PC-3 (cell line): ENCODE data around the gene SDF2L1.
A peak's percentile ranks its signal among the peaks of the same experiment; 100 is the strongest.

Experiments used
- CTCF ChIP-seq: fragments of 300-600 bp; sonication (generic); conservative IDR thresholded peaks from 2 replicates; pipeline ENCODE4 v1.5.1; 2017; ENCODE audit warnings: antibody characterized with exemption, low read depth, mild to moderate bottlenecking, low read length
- EZH2 ChIP-seq: fragments of 300-600 bp; sonication (generic); IDR thresholded peaks from one replicate; pipeline ENCODE4 v1.6.1; 2017; ENCODE audit warnings: antibody characterized with exemption, mild to moderate bottlenecking, low read length; ENCODE audit not compliant: unreplicated experiment

- TF ChIP-seq EZH2 = no peak
- peak; percentile 57 for TF ChIP-seq CTCF
These were observed 12.6 kb upstream of the SDF2L1 start, which contains the start of gene YDJC for GRCh38 chr22:21629255-21630149.
